HG03108 (cell line): ENCODE measurements around the gene CITED1.
"Not testable (repeated sequence)": the region's sequence is repeated elsewhere in the genome, so short reads cannot be mapped to it uniquely, and the experiment has no call there.

Experiments used
- ATAC-seq: cut with Tn5 transposase; IDR thresholded peaks from one replicate; pipeline ENCODE4 v1.9.1; 2021; ENCODE audit warnings: moderate library complexity; ENCODE audit not compliant: unreplicated experiment

CITED1 gene

GRCh38 chrX:72305286-72306084 lies at the start of gene CITED1:
Gene CITED1, minus strand, starts transcription at chrX:72305914. Its CDS starts 3,045 bp downstream, at chrX:72302869.
- ATAC-seq: no peak

DNA sequence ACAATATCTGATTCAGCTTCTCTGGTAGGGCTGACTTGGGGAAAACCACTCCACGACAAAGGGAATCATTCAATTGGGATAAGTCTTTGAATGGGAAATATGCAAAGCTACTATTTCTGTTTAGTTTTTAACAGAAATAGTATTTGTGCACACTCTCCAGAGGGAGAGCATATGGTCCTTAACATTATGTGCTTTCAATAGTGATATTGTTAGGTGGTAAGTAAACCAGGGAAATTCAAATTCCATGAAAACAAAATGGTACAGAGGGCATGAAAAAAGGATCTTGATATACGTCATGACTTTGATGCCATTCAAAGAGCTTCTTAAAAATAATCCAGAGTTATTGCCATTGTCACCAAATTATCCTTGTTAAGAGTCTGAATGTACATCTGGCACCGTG lies 47.1 kb upstream of the CITED1 start:
- ATAC-seq: no peak

DNA sequence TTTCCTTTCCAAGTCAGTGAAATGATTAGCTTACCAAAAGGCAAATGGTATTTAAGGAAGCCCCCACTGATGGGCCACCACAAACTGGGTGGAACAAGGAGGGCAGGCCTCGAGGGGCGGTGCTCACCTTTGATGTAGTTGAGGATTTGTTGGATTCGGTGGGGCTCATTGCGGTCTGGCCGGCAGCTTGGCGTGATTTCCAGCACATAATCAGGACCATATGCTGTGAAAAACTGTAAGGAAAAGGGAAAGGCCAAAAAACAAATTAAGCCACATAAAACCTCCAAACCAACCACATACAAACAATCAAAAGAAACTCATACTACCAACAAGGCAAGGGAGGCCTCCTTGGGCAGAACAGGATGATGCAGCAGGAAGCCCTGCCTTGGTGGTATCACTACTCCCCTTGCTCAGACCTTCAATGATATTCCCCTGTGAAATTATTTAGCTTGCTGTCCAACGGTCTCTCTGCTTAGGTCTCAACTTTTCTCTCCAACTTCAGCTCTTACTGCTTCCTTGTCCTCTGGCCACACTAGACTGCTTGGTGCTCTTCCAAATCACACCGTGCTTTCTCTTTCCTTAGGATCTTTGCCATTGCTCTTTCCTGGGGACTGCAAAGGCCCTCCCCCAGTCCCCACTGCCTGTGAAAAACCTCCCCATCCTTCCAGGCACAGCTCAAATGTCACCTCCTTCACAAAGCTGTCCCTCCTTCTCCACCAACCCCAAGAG lies 46.1 kb upstream of the CITED1 start:
- no peak for ATAC-seq

DNA sequence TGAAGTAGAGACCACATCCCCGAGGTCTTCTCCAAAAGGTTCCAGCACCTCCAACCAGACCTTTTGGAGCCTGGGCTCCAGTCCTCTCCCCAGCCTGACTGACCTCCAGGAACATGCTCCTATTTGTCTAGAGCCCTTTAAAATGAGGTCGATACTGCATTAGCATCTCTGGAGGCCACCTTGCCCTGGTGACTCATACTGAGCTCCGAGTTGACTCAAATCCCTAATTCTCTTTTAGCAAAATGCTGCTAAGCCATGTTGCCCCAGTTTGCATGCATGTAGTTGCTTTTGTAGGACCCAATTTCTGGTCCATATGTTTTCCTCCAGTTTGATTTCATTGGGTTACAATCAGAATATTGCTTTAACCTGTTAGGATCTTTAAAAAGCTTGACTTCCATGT lies 43.5 kb upstream of the CITED1 start:
- no peak for ATAC-seq

DNA sequence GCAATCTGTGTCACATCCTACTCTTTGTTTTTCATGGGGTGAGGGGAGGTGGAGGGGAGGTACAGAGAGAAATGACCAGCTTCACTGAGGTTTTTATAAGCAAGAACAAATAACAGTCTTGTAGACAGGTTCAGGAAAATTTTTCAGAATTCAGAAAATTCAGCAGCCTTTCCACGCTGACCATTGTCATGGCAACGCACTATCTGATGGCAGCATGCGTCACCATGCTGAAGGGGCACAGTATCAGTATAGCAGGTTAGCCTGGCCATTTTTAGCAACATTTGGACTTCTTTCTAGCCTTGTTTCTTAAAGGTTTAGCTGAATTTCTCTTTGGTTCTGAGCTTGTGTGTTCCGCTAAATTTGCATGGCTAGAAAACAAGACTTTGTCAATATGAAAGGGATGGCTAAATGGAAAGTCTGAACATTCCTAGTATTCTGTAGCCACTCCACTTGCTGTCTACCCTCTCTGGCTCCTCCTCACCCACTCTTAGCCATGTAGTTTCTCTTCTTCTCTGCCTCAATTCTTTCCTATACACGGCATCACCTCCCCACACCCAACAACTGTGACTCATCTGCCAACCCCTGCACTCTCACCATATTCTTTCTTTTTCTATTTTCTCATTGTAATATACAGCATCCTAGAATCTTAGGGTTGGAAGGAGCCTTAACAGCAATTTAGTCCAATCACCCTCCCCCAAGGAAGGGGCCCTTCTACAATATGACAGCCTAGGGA lies 42.7 kb upstream of the CITED1 start:
- no peak for ATAC-seq

GRCh38 chrX:72347366-72347765 lies 41.7 kb upstream of the CITED1 start:
- ATAC-seq: no peak

DNA sequence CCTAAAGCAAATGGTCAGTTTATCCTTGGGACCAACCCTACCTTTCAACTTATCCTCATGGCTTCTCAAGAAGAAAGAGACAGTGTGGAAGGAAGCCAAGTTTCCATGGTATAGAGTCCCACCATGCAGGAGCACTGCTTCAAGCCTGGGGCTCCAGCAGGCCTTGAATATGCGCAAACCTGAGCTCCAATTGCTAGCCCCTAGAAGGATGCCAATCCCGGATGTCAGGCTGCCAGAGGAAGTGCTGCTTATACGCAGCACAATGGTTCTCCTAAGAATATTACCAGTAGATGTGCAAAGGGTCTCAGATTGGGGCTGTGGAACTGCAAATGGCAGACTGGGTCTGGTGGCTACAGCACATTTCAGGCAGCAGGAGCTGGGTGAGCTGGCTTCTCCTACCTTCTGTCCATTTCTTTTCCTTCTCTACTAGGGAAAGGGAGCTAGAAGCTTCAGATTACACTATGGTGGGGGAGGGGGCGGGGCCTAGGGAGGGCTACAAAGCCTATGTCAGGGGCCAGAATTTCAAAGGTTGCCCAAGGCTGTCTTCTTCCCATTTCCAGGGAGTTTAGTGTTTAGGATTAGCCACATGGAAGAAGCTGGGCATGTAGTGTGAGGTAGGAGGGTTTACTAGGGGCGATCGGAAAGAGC lies 40.7 kb upstream of the CITED1 start:
- no peak for ATAC-seq

- no peak for ATAC-seq
These were observed 34.9 kb upstream of the CITED1 start for GRCh38 chrX:72340626-72341025.

DNA sequence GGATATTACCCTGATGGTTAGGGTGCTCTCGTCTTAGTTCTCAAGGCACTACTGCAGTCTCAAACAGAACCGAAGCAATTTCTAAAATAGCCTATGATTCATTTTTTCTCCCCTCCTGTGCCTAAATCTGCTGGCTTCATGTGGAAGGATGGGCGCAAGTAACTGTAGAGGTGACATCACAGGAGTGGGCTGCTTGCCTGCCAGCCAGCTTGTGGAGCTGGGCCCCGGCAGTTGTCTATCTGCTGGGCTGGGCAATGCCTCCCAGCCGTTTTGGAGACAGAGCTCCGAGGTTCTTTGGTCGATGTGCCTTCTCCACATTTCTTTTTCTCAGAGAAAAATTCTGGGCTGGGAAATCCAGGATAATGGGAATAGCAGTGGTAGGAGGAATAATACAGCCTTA lies 34.3 kb upstream of the CITED1 start:
- ATAC-seq: no peak

DNA sequence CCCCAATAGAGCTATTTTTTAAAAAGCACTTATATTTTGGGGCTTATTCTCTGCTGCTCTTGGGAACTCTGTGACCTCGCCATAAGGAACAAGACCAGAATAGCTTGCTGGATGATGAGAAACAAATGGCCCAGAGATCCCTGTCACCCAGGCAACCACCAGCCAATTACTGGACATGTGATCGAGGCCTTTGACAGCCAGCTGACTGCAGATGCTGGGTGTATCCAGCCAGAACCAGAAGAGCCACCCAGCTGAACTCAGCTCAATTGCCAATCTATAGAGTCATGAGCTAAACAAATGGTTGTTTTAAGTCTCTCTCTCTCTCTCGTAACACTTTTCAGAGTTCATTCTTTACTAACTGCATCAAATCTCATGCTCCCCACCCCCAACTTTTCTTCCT lies 24.4 kb upstream of the CITED1 start:
- no peak for ATAC-seq

- no peak for ATAC-seq
These were observed 21.0 kb upstream of the CITED1 start for GRCh38 chrX:72326605-72327300.

GRCh38 chrX:72319651-72320050 lies 13.9 kb upstream of the CITED1 start:
- ATAC-seq: not testable (repeated sequence)

DNA sequence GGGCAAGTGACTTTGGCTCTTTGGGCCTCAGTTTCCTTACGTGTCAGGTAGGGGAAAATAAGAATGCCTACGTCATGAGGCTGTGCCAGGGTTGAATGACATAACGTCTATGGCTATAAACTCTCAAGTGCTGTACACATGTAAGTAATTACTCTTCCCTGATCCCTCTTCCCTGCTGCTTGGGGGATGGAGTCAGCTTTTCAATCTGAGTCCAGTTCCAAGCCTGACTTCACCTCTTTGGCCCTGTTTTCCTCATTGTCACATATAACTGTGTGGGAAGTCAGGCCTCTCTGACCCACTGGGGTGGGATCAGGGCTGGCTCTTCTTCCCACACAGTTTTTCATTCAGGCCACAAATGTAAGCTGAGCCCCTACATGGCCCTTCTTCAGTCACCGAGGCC lies 11.4 kb upstream of the CITED1 start:
- no peak for ATAC-seq

- no peak for ATAC-seq
These were observed 10.8 kb upstream of the CITED1 start for GRCh38 chrX:72316408-72317110.

GRCh38 chrX:72314881-72315280 lies 9.2 kb upstream of the CITED1 start:
- ATAC-seq: no peak

GRCh38 chrX:72313707-72314641 lies 8.3 kb upstream of the CITED1 start:
- no peak for ATAC-seq

DNA sequence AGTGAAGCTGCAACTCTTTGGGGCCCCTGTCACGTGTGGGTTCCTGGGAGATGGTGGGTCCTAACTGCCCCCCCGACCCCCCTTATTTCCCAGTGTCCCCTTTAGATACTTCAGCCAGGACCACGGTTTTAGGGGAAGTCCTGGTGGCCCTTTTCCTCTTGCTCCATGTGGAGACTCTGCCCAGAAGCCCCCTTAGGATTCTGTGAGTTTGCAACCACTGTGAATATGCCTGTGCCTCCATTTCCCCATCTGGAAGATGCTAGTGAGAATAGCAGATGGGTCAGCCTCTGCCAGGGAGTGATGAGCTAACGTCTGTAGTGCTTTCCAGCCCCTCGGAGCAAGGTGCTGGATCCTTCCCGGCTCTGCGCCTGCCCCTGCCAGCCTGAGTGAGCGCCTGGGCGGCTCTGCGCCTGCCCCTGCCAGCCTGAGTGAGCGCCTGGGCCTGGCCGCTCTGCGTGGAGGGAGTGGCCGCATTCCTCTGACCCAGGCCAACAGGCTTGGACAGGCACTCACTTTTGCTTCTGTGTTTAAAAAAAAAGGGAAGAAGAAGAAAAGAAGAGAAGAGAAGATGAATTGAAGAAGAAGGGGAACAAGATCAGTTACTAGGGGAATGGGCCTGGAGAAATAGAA lies 6.7 kb upstream of the CITED1 start:
- no peak for ATAC-seq

DNA sequence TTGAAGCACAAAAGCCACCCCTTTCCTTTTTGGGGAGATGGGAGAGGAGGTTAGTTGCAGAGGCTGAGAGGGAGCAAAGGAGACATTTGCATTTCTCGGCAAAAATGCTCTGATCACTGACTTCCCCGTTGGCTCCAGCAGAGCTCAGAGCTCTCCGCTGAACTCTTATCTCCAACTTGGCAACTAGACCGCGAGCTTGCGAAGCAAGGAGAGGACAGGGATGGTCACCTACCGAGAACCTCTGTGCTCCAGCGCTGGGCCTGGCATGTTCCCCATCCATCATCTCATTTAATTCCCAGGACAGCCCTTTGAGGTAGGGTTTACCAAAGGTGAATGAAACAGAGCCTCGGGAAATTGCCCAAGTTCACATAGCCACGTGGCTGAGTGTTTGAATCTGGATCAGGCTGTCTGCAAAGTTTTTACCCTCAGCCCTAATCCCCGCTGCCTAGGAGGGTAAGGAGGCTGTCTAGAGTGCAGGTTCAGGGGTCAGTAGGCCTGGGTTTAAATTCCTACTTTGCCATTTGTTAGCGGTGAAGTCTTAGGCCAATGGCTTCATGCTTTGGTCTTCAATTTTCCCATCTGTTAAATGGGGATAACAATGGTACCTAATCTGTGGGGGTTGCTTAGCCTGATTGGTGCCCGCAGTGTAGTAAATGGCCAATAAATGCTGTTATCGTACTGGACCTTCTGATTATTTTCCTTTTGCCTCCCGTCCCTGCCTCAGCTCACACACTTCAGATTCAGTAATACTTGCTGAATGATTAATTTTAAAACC lies 3.8 kb upstream of the CITED1 start:
- no peak for ATAC-seq
